Stimulated activated CD4-positive, alpha-beta T cell treated with anti-CD3 and anti-CD28 coated beads, Interleukin-2, amount 100 ng/mL, for 4 hours (primary cell): ENCODE results near the gene FGFBP3.

Source experiments
- DNase-seq: peaks from one replicate; pipeline ENCODE4 v3.0.0-alpha.2; 2020; ENCODE audit warnings: low read depth

The FGFBP3 gene

DNA sequence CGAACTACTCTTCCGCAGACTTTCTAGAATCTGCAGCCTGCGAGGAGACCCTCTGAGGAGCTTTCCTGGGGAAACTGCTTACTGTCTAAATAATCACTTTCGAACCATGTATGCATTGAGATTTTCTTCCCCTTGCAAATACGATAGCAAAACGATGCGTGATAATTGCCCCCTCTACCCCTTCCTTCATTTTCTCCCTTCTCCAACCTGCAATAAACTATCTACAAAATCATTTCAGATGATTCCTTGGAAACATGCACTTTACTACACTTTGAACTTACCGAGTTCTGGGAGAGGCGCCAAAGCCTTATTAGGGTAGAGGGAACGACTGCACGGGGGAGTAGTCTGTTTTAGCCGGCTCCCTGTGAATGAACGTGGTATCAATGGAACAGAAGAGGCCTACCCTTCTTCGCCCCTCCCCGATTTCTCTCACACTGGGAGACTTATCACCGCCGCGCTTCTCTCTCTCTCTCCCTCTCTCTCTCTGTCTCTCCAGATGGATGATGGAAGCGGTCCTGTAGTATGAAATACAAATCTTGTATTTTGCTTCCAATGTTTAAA, at the start of gene FGFBP3:
Gene FGFBP3 (minus strand): TSS at position 370 of the 561 bp plus-strand sequence. CDS start 517 bp downstream, outside the sequence.
- no peak for DNase-seq

DNA sequence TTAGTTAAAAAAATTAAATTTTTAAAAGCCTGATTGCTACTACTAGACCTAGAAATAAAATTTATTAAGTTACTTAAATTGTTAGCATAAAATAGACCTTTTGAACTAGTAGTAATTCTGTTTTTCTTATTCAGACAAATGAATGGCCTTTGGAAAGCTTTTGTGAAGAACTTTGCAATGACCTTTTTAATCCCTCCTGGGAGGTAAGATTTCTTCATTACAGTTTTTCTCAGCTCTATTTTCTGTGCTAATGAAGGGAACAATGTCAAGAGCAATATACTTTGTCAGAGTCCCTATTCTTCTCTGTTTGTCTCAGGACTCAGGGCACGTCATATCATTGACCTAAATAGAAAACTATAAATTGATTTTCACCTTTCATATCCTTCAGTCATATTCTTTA, 47.8 kb upstream of the FGFBP3 start:
- no peak for DNase-seq

DNA sequence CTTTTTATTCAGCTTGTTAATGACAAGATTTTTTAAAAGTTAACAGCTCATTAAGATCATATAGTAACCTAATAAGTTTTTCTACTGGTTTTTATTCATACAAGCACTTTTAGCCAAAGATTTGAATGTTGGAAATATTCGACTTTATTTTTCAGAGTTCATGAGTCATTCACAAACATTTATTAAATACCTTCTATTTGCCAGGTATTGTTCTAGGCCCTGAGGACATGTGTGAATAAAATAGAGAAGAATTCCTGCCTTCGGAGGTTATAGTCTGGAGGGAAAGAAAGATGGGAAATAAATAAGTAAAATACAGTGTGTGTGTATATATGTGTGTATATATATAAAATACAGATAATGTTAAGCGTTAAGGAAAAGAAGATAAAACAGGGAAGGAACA, 45.8 kb upstream of the FGFBP3 start:
- no peak for DNase-seq

- DNase-seq = no peak
These were observed 44.4 kb upstream of the FGFBP3 start for GRCh38 chr10:91953600-91954160.

GRCh38 chr10:91944880-91945630, 35.8 kb upstream of the FGFBP3 start:
- no peak for DNase-seq

GRCh38 chr10:91941426-91941825, 32.1 kb upstream of the FGFBP3 start:
- DNase-seq = no peak

GRCh38 chr10:91939653-91940052, 30.4 kb upstream of the FGFBP3 start:
- DNase-seq = no peak

- DNase-seq = no peak
These were observed 26.6 kb upstream of the FGFBP3 start for GRCh38 chr10:91935886-91936285.

DNA sequence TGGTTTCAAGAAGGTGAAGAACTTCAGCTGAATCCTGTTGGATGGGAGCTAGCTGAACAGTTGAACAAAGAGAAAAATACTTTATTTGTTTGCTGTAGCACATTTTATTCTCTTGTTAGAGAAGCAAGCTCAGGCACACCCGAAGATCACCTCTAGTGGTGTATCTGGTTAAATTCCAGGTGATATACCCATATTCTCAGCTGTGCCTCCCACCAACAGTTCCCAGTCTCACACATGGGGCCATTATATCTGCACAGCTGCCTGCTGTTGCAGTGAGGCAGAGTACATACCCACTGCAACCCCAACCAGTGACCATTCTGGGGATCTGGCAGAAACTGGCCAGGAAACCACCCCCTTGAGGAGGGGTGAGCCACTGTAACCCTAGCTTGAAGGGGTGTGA, 23.5 kb upstream of the FGFBP3 start:
- DNase-seq = no peak

DNA sequence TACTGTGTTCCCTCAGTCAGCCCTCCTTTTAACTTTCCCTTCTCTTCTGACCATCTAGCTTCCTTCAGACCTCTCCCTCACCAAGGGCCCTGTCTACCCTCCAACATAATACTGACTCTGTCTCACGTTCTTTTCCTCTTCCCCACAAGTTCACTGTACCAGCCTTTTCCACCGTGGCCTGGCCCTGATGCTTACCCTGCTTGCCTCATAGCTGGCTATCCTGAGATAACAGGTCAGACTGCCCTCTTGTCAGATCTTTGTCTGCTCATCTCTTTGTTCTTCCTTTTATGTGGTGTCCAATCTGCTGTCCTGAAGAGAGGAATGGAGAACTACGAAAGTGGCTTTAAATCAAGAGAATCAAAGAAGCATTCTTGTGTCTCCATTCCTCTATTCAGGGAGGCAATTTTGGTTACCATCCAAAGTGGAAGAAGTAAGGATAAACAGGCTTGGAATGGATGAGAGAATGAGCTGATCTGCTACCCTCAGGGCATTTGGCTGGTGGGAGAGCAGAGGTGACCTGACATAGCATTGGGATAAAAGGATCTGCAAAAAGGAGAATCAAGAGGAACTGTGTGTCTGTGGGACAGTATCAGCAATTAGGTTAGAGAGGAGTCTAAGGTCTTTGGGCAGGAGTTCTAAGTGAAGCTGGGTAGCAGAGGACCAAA, 22.4 kb upstream of the FGFBP3 start:
- DNase-seq = no peak

DNA sequence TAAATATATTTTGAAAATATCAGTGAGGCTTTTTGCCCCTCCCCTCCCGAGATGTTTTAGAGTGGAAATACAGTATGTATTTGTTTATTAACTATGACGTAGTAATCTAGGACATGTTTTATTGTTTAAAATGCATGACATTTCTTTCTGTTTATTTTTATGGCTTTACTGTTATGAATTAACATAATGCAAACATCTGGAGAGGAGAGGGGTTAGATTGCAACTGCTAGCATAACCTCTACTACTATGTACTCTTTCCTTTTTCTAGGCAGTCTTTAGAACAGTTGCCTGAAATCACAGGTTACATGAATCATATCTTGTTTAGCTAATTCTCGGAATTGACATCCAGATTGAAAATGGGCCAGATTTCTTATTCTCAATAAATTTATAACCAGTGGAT, 21.7 kb upstream of the FGFBP3 start:
- DNase-seq = no peak

DNA sequence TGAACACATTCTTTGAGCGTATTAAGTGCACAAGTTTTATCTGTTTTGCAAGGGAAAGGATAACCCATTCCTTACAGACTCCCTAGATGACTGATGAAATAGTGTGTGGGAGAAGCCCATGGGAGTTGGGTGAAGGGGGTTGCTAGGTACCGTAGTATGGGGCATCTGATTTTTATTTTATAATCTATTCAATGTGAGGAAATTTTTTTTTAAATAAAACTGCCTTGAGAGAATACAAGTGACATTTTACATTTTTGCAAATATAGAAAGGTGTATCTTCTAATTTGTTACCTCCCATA, 15.7 kb upstream of the FGFBP3 start:
- DNase-seq = no peak

- DNase-seq = no peak
These were observed 15.1 kb upstream of the FGFBP3 start for GRCh38 chr10:91924212-91925021.

- peak; percentile 88 for DNase-seq
These were observed 14.3 kb upstream of the FGFBP3 start, which contains the start of gene BTAF1 for GRCh38 chr10:91923371-91924211. BTAF1 (plus strand) TSS chr10:91923770; CDS start chr10:91924077, 307 bp downstream.

- no peak for DNase-seq
These were observed 10.4 kb upstream of the FGFBP3 start for GRCh38 chr10:91919651-91920050.

- no peak for DNase-seq
These were observed 1.2 kb upstream of the FGFBP3 start for GRCh38 chr10:91910467-91910866.

GRCh38 chr10:91908337-91909116, 759 bp downstream of the FGFBP3 start:
- peak; percentile 49 for DNase-seq

DNA sequence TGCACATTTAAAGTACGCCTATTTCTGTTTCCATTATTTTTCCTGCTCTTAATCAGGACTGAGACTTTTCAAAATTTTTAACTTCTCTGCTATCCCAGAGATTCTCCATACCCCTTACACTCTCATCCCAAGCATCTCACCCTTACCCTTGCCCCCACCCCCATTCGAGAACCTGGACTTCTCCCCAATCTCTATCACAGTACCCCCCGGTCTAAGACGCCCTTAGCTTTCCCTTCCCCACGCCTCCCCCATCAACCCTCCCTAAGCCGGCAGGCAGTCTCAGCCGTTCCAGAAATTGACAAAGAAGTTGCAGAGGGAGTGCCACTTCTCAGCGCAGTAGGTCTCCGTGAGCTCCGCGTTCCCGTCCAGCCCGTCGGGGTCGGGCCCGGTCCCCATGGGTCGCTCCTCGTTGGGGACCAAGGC, 1.4 kb downstream of the FGFBP3 start:
- no peak for DNase-seq

DNA sequence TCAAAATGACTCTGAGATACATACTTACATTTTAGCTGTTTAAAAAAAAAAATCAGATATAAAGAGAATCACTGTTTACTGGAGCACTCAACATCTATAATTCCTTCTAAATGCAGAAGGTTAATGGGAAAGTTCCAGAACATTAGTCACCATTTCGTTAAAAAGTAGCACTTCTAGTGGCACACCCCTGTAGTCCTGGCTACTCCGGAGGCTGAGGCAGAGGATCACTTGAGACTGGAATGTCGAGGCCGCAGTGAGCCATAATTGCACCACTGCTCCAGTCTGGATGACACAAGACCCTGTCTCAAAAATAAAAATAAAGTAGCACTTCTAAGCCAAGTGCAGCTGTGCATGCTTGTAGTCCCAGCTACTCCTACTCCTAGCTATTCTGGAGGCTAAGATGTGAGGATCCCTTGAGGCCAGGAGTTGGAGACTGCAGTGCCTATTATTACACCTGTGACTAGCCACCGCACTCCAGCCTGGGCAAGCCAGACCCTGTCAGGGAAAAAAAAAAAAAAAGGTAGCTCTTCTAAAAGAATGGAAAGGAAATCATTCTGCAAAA, 2.2 kb downstream of the FGFBP3 start:
- DNase-seq = no peak
